H1 (cell line): ENCODE measurements around the gene CMBL.

Source experiments
- CEBPB ChIP-seq: IDR thresholded peaks from 2 replicates; pipeline ENCODE4 v1.6.1; 2012; ENCODE audit warnings: low read depth, low read length
- EZH2 ChIP-seq: fragments of 200-600 bp; sonication (generic); IDR thresholded peaks from 2 replicates; pipeline ENCODE4 v1.7.1; 2012; ENCODE audit warnings: low read depth, mild to moderate bottlenecking, moderate library complexity, low read length, inconsistent platforms; ENCODE audit not compliant: severe bottlenecking
- HDAC6 ChIP-seq: IDR thresholded peaks from one replicate; pipeline ENCODE4 v1.7.1; 2012; ENCODE audit warnings: low read depth, mild to moderate bottlenecking, inconsistent platforms, low read length, moderate library complexity
- KDM5A ChIP-seq: fragments of 200-600 bp; IDR thresholded peaks from 2 replicates; pipeline ENCODE4 v1.7.1; 2012; ENCODE audit warnings: mild to moderate bottlenecking, low read length, inconsistent platforms, mixed read lengths
- NRF1 ChIP-seq: IDR thresholded peaks from 2 replicates; pipeline ENCODE4 v1.6.1; 2011; ENCODE audit warnings: mild to moderate bottlenecking, low read depth, low read length, improper control_type of control experiment
- PHF8 ChIP-seq: fragments of 200-600 bp; sonication (generic); conservative IDR thresholded peaks from 2 replicates; pipeline ENCODE4 v1.7.1; 2012; ENCODE audit warnings: low read depth, mild to moderate bottlenecking, inconsistent platforms, low read length, moderate library complexity
- POLR2A ChIP-seq, 2 experiments: IDR thresholded peaks; 1 replicate in 1 of 2; 2 replicates in 1 of 2; pipeline ENCODE4 v1.6.1; 2011; ENCODE audit warnings: low read depth in 2 of 2, low read length in 2 of 2, mild to moderate bottlenecking in 2 of 2; ENCODE audit errors: control extremely low read depth in 1 of 2
- POLR2AphosphoS5 ChIP-seq: IDR thresholded peaks from 2 replicates; pipeline ENCODE4 v1.6.1; 2011; ENCODE audit warnings: low read depth, low read length
- RFX5 ChIP-seq: IDR thresholded peaks from 2 replicates; pipeline ENCODE4 v1.6.1; 2011; ENCODE audit warnings: low read depth, low read length, improper control_type of control experiment, borderline replicate concordance
- SP1 ChIP-seq: IDR thresholded peaks from 2 replicates; pipeline ENCODE4 v1.6.1; 2011; ENCODE audit warnings: low read depth, low read length
- TBP ChIP-seq: IDR thresholded peaks from 2 replicates; pipeline ENCODE4 v1.6.1; 2011; ENCODE audit warnings: low read depth, low read length, improper control_type of control experiment
- YY1 ChIP-seq: IDR thresholded peaks from 2 replicates; pipeline ENCODE4 v1.6.1; 2011; ENCODE audit warnings: low read depth, mild to moderate bottlenecking, low read length
- TF ChIP-seq, protein P1 (sequence below), 3 experiments: IDR thresholded peaks; 1 replicate in 2 of 3; 2 replicates in 1 of 3; pipeline versions ENCODE4 v1.5.1 to v1.6.1; 2011; ENCODE audit warnings: low read length in 3 of 3, mild to moderate bottlenecking in 3 of 3, inconsistent platforms in 2 of 3, low read depth in 1 of 3, moderate library complexity in 1 of 3; ENCODE audit not compliant: insufficient read depth in 1 of 3; ENCODE audit errors: control extremely low read depth in 1 of 3

DNA sequence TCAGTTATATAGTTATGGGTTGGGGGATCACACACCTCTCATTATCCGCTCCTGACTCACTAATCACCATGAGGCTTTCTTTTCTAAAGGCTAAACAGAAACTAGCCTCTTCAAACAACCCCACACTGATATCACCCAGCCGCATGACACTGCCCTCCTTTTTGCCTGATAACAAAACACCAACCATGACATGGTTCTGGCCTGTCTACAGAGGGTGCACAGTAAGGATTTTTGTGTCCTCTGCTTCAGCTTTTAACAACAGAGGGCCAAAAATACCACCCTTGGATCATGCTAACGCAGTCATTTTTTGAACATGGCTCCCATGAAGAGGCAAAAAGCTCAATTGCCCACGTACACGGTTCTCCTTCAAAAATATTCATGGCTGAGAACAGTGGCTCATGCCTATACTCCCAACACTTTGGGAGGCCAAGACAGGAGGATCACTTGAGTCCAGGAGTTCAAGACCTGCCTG lies 4.0 kb downstream of the CMBL start:
- TF ChIP-seq POLR2A (IDR thresholded peaks at IDR 0.05; ENCODE audit: control extremely low read depth in 1 of 2, low read depth in 2 of 2, low read length in 2 of 2) (no peak), RFX5 (no peak), EZH2 (no peak), YY1 (no peak), NRF1 (no peak), POLR2AphosphoS5 (no peak), CEBPB (no peak), SP1 (no peak), KDM5A (no peak), TBP (no peak), HDAC6 (no peak), PHF8 (no peak)
- TF ChIP-seq, protein P1, sequence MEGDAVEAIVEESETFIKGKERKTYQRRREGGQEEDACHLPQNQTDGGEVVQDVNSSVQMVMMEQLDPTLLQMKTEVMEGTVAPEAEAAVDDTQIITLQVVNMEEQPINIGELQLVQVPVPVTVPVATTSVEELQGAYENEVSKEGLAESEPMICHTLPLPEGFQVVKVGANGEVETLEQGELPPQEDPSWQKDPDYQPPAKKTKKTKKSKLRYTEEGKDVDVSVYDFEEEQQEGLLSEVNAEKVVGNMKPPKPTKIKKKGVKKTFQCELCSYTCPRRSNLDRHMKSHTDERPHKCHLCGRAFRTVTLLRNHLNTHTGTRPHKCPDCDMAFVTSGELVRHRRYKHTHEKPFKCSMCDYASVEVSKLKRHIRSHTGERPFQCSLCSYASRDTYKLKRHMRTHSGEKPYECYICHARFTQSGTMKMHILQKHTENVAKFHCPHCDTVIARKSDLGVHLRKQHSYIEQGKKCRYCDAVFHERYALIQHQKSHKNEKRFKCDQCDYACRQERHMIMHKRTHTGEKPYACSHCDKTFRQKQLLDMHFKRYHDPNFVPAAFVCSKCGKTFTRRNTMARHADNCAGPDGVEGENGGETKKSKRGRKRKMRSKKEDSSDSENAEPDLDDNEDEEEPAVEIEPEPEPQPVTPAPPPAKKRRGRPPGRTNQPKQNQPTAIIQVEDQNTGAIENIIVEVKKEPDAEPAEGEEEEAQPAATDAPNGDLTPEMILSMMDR (IDR thresholded peaks at IDR 0.05; ENCODE audit: control extremely low read depth in 1 of 3, insufficient read depth in 1 of 3, low read depth in 1 of 3, low read length in 3 of 3) = no peak
